Astrocyte of the cerebellum (primary cell): ENCODE results near the gene BOD1.

Experiments
- DNase-seq: peaks from one replicate; pipeline ENCODE4 v3.0.0-alpha.2; 2011; ENCODE audit warnings: low read depth
- H3K4me3 ChIP-seq: 2 replicates; pipeline ENCODE4 v1.5.1; 2011; ENCODE audit warnings: mild to moderate bottlenecking, low read depth, low read length, moderate library complexity
- CTCF ChIP-seq: IDR thresholded peaks from 2 replicates; pipeline ENCODE4 v1.5.1; 2012; ENCODE audit warnings: low read length, low read depth, moderate library complexity, mild to moderate bottlenecking; ENCODE audit errors: missing control alignments
- in situ Hi-C: cut with HindIII; loops from 2 replicates; pipeline ENCODE4 v1.10.0; 2017; ENCODE audit warnings: low sequenced_read_pairs

BOD1 gene

GRCh38 chr5:173616577-173617118, at the start of gene BOD1:
Gene BOD1 (minus strand): TSS chr5:173616650. CDS start chr5:173616436, 214 bp downstream.
- DNase-seq, result peak; percentile 97
- TF ChIP-seq CTCF, result no peak
- peak within 1 kb of the TSS; percentile 89 for H3K4me3 ChIP-seq
- in situ Hi-C loops, result loop anchor here (25.0 kb wide), 1 partner anchor 696 kb away; no protein-coding TSS in a partner anchor

- TF ChIP-seq CTCF, result no peak
- no peak for DNase-seq
- in situ Hi-C loops, result no loop called here
- no peak overlapping the region for H3K4me3 ChIP-seq
Observed at GRCh38 chr5:173665326-173665725, 48.9 kb upstream of the BOD1 start.

GRCh38 chr5:173664154-173664526, 47.7 kb upstream of the BOD1 start:
- in situ Hi-C loops, result no loop called here
- no peak for TF ChIP-seq CTCF
- no peak for DNase-seq
- no peak overlapping the region for H3K4me3 ChIP-seq

GRCh38 chr5:173663352-173664153, 47.1 kb upstream of the BOD1 start:
- in situ Hi-C loops, result no loop called here
- DNase-seq, result no peak
- no peak overlapping the region for H3K4me3 ChIP-seq
- no peak for TF ChIP-seq CTCF

GRCh38 chr5:173662581-173663351, 46.3 kb upstream of the BOD1 start:
- in situ Hi-C loops, result no loop called here
- no peak for DNase-seq
- no peak for TF ChIP-seq CTCF
- no peak overlapping the region for H3K4me3 ChIP-seq

- H3K4me3 ChIP-seq, result no peak overlapping the region
- TF ChIP-seq CTCF, result no peak
- DNase-seq, result no peak
- in situ Hi-C loops, result no loop called here
Observed at GRCh38 chr5:173660481-173661280, 44.2 kb upstream of the BOD1 start.
